Keratinocyte (primary cell): ENCODE measurements around the gene DPP9. TPM values are rescaled to one million over a fixed set of nuclear protein-coding genes. Genes with fewer than 3 reads are reported as not detected.
A peak's percentile ranks its signal among the peaks of the same experiment; 100 is the strongest.

ENCODE experiments used
- DNase-seq: peaks from one replicate; pipeline ENCODE4 v3.0.0-alpha.2; 2011; ENCODE audit warnings: low read depth, missing footprints, low spot score
- FAIRE-seq: peaks from 2 replicates; lab custom pipeline; 2011; peaks lifted over from hg19 to GRCh38; lab: Jason Lieb, UNC
- H2AFZ ChIP-seq: 2 replicates; pipeline ENCODE4 v1.6.0; 2012; ENCODE audit warnings: low read length, control low read depth, inconsistent platforms; ENCODE audit not compliant: control insufficient read depth
- H3K27ac ChIP-seq: 2 replicates; pipeline ENCODE4 v1.5.1; 2011; ENCODE audit warnings: low read length; ENCODE audit not compliant: control insufficient read depth, insufficient read depth
- H3K27me3 ChIP-seq: 3 replicates; pipeline ENCODE4 v1.6.0; 2011; ENCODE audit warnings: low read length; ENCODE audit not compliant: control insufficient read depth, insufficient read depth; ENCODE audit errors: extremely low read depth
- H3K36me3 ChIP-seq, 2 experiments: 2 replicates in 1 of 2; 3 replicates in 1 of 2; pipeline ENCODE4 v1.5.1; 2011; ENCODE audit warnings: low read length in 2 of 2, mild to moderate bottlenecking in 1 of 2; ENCODE audit not compliant: control insufficient read depth in 2 of 2, insufficient read depth in 2 of 2; ENCODE audit errors: extremely low read depth in 1 of 2
- H3K4me1 ChIP-seq: 3 replicates; pipeline ENCODE4 v1.5.1; 2011; ENCODE audit warnings: low read length; ENCODE audit not compliant: control insufficient read depth, insufficient read depth; ENCODE audit errors: extremely low read depth
- H3K4me2 ChIP-seq: 3 replicates; pipeline ENCODE4 v1.6.0; 2011; ENCODE audit warnings: low read depth, low read length; ENCODE audit not compliant: control insufficient read depth, insufficient read depth; ENCODE audit errors: extremely low read depth
- H3K4me3 ChIP-seq, 3 experiments: fragments of 200-600 bp in 1 of 3; sonication (generic) in 1 of 3; 2 replicates in 2 of 3; 3 replicates in 1 of 3; pipeline ENCODE4 v1.5.1; 2011 to 2016; ENCODE audit warnings: low read length in 3 of 3, mild to moderate bottlenecking in 3 of 3, control low read depth in 2 of 3, inconsistent platforms in 1 of 3, low read depth in 1 of 3, mixed read lengths in 1 of 3, mixed run types in 1 of 3, moderate library complexity in 1 of 3; ENCODE audit not compliant: control insufficient read depth in 2 of 3, insufficient read depth in 2 of 3; ENCODE audit errors: extremely low read depth in 1 of 3
- H3K79me2 ChIP-seq: 2 replicates; pipeline ENCODE4 v1.6.0; 2012; ENCODE audit warnings: low read length; ENCODE audit not compliant: control insufficient read depth, insufficient read depth
- H3K9ac ChIP-seq: 3 replicates; pipeline ENCODE4 v1.6.0; 2011; ENCODE audit warnings: low read length; ENCODE audit not compliant: control insufficient read depth, insufficient read depth; ENCODE audit errors: extremely low read depth
- H3K9me1 ChIP-seq: 3 replicates; pipeline ENCODE4 v1.6.0; 2011; ENCODE audit warnings: low read length; ENCODE audit not compliant: control insufficient read depth, insufficient read depth; ENCODE audit errors: extremely low read depth
- H3K9me3 ChIP-seq: 2 replicates; pipeline ENCODE4 v1.5.1; 2012; ENCODE audit warnings: low read depth, low read length; ENCODE audit not compliant: control insufficient read depth
- H4K20me1 ChIP-seq: 3 replicates; pipeline ENCODE4 v1.6.0; 2011; ENCODE audit warnings: low read length; ENCODE audit not compliant: control insufficient read depth, insufficient read depth; ENCODE audit errors: extremely low read depth
- EZH2 ChIP-seq: IDR thresholded peaks from one replicate; pipeline ENCODE4 v1.6.1; 2012; ENCODE audit warnings: inconsistent platforms, mild to moderate bottlenecking, low read length, moderate library complexity
- dilution Hi-C: fragments of 300-500 bp; cut with MboI; formaldehyde crosslinking; loops from one replicate; pipeline ENCODE4 v1.7.0; 2020; ENCODE audit warnings: low sequenced_read_pairs; ENCODE audit not compliant: extremely low pct_ligation_motif_present
- polyA plus RNA-seq, 5 experiments: library from polyadenylated mRNA; depleted of rRNA in 3 of 5; stranded (reverse) in 3 of 5; stranded (forward) in 1 of 5; unstranded in 1 of 5; fragments of >200 nt; gene quantifications; 1 replicate in 1 of 5; 2 replicates in 3 of 5; 3 replicates in 1 of 5; pipeline versions ENCODE4 v1.2.1 to v1.2.3, GENCODE V29; 2011 to 2012; ENCODE audit warnings: missing spikeins in 2 of 5, low read depth in 1 of 5, low replicate concordance in 1 of 5
- TF ChIP-seq, protein P1 (sequence below), 3 experiments: IDR thresholded peaks in 1 of 3; conservative IDR thresholded peaks in 1 of 3; optimal IDR thresholded peaks in 1 of 3; 2 replicates in 2 of 3; 3 replicates in 1 of 3; pipeline versions ENCODE3 to v1.5.1; 2011; ENCODE audit warnings: low read length in 3 of 3, mild to moderate bottlenecking in 3 of 3, moderate library complexity in 2 of 3, control low read depth in 1 of 3, inconsistent platforms in 1 of 3; ENCODE audit not compliant: insufficient read depth in 2 of 3; ENCODE audit errors: extremely low read depth in 1 of 3

The DPP9 gene
- polyA plus RNA-seq, 1 donor (not counting 4 experiments of a cell fraction or from before 2014, with no cell fraction given): 19.2 TPM

DNA sequence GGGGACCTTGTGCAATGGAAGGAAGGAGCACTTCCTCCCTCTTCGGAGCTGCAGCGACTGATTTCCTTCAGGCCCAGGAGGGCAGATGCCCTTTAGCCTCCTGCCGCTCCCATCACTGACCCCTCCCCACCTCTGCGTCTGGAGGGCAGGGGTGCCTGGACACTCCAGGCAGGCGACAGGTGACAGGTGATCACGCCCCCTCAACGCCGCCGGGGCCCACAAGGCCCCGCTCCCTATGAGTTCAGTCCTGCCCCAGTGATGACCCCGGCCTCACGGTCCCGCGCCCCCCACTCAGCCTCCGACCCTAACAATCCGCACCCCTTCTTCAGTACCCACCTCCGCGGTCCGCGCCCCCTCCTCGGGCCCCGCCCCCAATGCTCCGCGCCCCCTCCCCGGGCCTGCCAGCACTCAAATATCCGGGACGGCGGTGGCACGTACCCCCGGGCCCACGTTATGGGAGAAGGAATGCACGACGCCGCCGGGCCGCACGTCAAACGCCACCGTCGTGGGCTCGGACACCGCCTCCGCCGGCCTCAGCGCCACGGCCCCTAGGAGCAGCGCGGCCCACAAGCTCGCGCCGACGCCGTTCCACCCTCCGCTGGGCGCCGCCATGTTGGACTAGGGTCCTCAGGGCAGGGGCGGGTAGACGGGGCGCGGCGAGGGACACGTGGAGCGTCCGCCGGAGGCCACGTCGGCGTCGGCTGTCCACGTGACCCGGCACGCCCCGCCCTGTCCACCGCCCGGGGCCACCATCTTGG is 53.7 kb downstream of the DPP9 start, which contains the start of gene MYDGF:
MYDGF (minus strand) TSS at position 620 of the 758 bp plus-strand sequence; CDS start at position 612, 8 bp downstream.
- Histone ChIP-seq H3K79me2 (peaks cover 31% of the 10 kb centered on the region), H4K20me1 (no peaks in the 10 kb centered on the region), H3K9me3 (no peaks in the 10 kb centered on the region), H3K9ac (peak within 1 kb of the TSS; percentile 96), H3K27ac (peak within 1 kb of the TSS; percentile 82), H2AFZ (peak within 1 kb of the TSS; percentile 46), H3K9me1 (no peaks in the 10 kb centered on the region), H3K4me2 (peak within 1 kb of the TSS; percentile 85), H3K27me3 (no peaks in the 10 kb centered on the region), H3K36me3 (peaks cover 9 to 31% of the 10 kb centered on the region in 2 experiments), H3K4me1 (peaks cover 16% of the 10 kb centered on the region), H3K4me3 (peak within 1 kb of the TSS; percentile 79 to 96 (median 86))
- dilution Hi-C loops: no loop called here
- no peak for TF ChIP-seq EZH2
- TF ChIP-seq, protein P1, sequence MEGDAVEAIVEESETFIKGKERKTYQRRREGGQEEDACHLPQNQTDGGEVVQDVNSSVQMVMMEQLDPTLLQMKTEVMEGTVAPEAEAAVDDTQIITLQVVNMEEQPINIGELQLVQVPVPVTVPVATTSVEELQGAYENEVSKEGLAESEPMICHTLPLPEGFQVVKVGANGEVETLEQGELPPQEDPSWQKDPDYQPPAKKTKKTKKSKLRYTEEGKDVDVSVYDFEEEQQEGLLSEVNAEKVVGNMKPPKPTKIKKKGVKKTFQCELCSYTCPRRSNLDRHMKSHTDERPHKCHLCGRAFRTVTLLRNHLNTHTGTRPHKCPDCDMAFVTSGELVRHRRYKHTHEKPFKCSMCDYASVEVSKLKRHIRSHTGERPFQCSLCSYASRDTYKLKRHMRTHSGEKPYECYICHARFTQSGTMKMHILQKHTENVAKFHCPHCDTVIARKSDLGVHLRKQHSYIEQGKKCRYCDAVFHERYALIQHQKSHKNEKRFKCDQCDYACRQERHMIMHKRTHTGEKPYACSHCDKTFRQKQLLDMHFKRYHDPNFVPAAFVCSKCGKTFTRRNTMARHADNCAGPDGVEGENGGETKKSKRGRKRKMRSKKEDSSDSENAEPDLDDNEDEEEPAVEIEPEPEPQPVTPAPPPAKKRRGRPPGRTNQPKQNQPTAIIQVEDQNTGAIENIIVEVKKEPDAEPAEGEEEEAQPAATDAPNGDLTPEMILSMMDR (optimal IDR thresholded peaks at IDR 0.05 in 1 of 3, IDR thresholded peaks at IDR 0.05 in 1 of 3, conservative IDR thresholded peaks at IDR 0.05 in 1 of 3; ENCODE audit: extremely low read depth in 1 of 3, insufficient read depth in 2 of 3, low read length in 3 of 3): no peak
- FAIRE-seq (no peak), DNase-seq (peak; percentile 44)

DNA sequence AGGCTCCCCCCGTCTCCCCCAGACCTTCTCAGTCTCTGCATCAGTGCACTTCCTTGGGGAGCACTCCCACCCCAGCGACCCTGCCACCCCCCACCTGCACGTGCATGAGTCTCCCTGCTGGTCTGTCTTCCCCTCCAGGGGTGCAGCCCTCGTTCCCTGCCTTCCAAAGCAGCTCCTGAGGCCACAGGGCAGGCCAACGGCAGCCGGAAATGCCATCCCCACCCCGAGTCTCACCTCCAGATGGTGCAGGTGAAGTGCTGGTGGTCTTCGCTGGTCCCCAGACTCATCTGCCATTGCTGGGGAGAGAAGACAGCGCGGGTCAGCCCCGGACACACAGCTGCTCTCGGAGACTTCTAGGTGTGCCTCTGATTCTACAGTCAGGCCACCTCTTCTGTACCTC is 59.0 kb downstream of the DPP9 start:
- Histone ChIP-seq H3K27ac (no peak overlapping the region), H3K9me3 (no peaks in the 10 kb centered on the region), H3K79me2 (peaks cover 37% of the 10 kb centered on the region), H3K4me3 (no peak overlapping the region), H3K4me2 (no peak overlapping the region), H3K9me1 (no peaks in the 10 kb centered on the region), H4K20me1 (no peaks in the 10 kb centered on the region), H3K27me3 (no peaks in the 10 kb centered on the region), H3K36me3 (peaks cover 29 to 56% of the 10 kb centered on the region in 2 experiments), H2AFZ (no peak overlapping the region), H3K4me1 (peaks cover 6% of the 10 kb centered on the region), H3K9ac (no peak overlapping the region)
- no peak for TF ChIP-seq EZH2
- TF ChIP-seq, protein P1 (optimal IDR thresholded peaks at IDR 0.05 in 1 of 3, IDR thresholded peaks at IDR 0.05 in 1 of 3, conservative IDR thresholded peaks at IDR 0.05 in 1 of 3; ENCODE audit: extremely low read depth in 1 of 3, insufficient read depth in 2 of 3, low read length in 3 of 3): no peak
- DNase-seq (no peak), FAIRE-seq (no peak)
- dilution Hi-C loops: no loop called here
